H1 (cell line): ENCODE data around the gene STAG1. TPM values are rescaled to one million over a fixed set of nuclear protein-coding genes. Genes with fewer than 3 reads are reported as not detected.

Experiments
- CTCF ChIA-PET: fragments of 300-600 bp; sonication (Branson Sonifier 250); formaldehyde crosslinking; loops from one replicate; lab custom pipeline; 2021; ENCODE audit not compliant: partially characterized antibody; lab: Charles Lee
- POLR2A ChIA-PET: fragments of 300-600 bp; sonication (Branson Sonifier 250); formaldehyde crosslinking; loops from one replicate; lab custom pipeline; 2021; ENCODE audit warnings: inconsistent platforms; ENCODE audit not compliant: partially characterized antibody; lab: Charles Lee
- DNase-seq, 2 experiments: peaks; one replicate each; pipeline versions ENCODE4 v3.0.0 to v3.0.0-alpha.2; 2010 to 2022; ENCODE audit warnings: low spot score in 2 of 2, low read depth in 1 of 2, mixed read lengths in 1 of 2
- FAIRE-seq: peaks from 2 replicates; lab custom pipeline; 2011; peaks lifted over from hg19 to GRCh38; lab: Jason Lieb, UNC
- H2AFZ ChIP-seq: 2 replicates; pipeline ENCODE4 v1.8.1; 2012; ENCODE audit warnings: low read length, inconsistent platforms
- H2AK5ac ChIP-seq: 2 replicates; pipeline ENCODE4 v1.6.1; 2013; ENCODE audit warnings: low read depth, low read length
- H2BK120ac ChIP-seq: replicated peaks from 2 replicates; pipeline ENCODE3; 2013; ENCODE audit warnings: low read depth, low read length, inconsistent platforms
- H2BK12ac ChIP-seq: 2 replicates; pipeline ENCODE4 v1.6.1; 2013; ENCODE audit warnings: low read depth, low read length
- H2BK15ac ChIP-seq: 2 replicates; pipeline ENCODE4 v1.6.1; 2013; ENCODE audit warnings: low read length
- H2BK20ac ChIP-seq: 2 replicates; pipeline ENCODE4 v1.6.1; 2013; ENCODE audit warnings: low read length
- H2BK5ac ChIP-seq: 2 replicates; pipeline ENCODE4 v1.6.1; 2013; ENCODE audit warnings: low read depth, low read length
- H3K14ac ChIP-seq: 2 replicates; pipeline ENCODE4 v1.6.1; 2013; ENCODE audit warnings: inconsistent platforms; ENCODE audit not compliant: insufficient read length
- H3K18ac ChIP-seq: 2 replicates; pipeline ENCODE4 v1.6.1; 2013; ENCODE audit warnings: low read length; ENCODE audit errors: extremely low read depth
- H3K23ac ChIP-seq: 2 replicates; pipeline ENCODE4 v1.6.1; 2013; ENCODE audit warnings: inconsistent platforms; ENCODE audit not compliant: insufficient read length
- H3K23me2 ChIP-seq: 2 replicates; pipeline ENCODE4 v1.6.1; 2013; ENCODE audit warnings: low read depth, low read length
- H3K27ac ChIP-seq: 2 replicates; pipeline ENCODE4 v1.6.1; 2011; ENCODE audit warnings: low read depth, low read length, inconsistent platforms
- H3K27me3 ChIP-seq, 4 experiments: replicated peaks in 1 of 4; 1 replicate in 1 of 4; 2 replicates in 3 of 4; pipeline versions ENCODE4 v1.6.1 to v1.8.1; 2011 to 2013; ENCODE audit warnings: low read length in 3 of 4, mild to moderate bottlenecking in 3 of 4, inconsistent platforms in 2 of 4, mixed read lengths in 2 of 4, moderate library complexity in 1 of 4; ENCODE audit not compliant: control insufficient read depth in 3 of 4, insufficient read depth in 3 of 4; ENCODE audit errors: extremely low read depth in 1 of 4
- H3K36me3 ChIP-seq, 4 experiments: 2 replicates each; pipeline versions ENCODE4 v1.6.1 to v1.8.1; 2011 to 2013; ENCODE audit warnings: mild to moderate bottlenecking in 4 of 4, low read length in 3 of 4, moderate library complexity in 2 of 4, control low read depth in 1 of 4, inconsistent platforms in 1 of 4; ENCODE audit not compliant: insufficient read depth in 4 of 4, control insufficient read depth in 2 of 4
- H3K4ac ChIP-seq: replicated peaks from 2 replicates; pipeline ENCODE3; 2013; ENCODE audit warnings: low read length, low read depth, mixed read lengths, inconsistent platforms; ENCODE audit not compliant: insufficient read length
- H3K4me1 ChIP-seq, 4 experiments: replicated peaks in 1 of 4; 1 replicate in 1 of 4; 2 replicates in 3 of 4; pipeline versions ENCODE4 v1.6.1 to v1.8.1; 2011 to 2013; ENCODE audit warnings: low read length in 3 of 4, inconsistent platforms in 2 of 4, mixed read lengths in 1 of 4; ENCODE audit not compliant: insufficient read depth in 4 of 4, control insufficient read depth in 3 of 4
- H3K4me2 ChIP-seq, 2 experiments: 2 replicates each; pipeline versions ENCODE4 v1.6.1 to v1.8.1; 2011 to 2013; ENCODE audit warnings: low read depth in 2 of 2, low read length in 2 of 2, control low read depth in 1 of 2, inconsistent platforms in 1 of 2, mild to moderate bottlenecking in 1 of 2; ENCODE audit not compliant: insufficient read depth in 1 of 2
- H3K4me3 ChIP-seq, 4 experiments: fragments of 200-600, 300-600 bp in 1 of 4; sonication (generic), shearing (Covaris generic), sonication (Bioruptor Twin) in 1 of 4; 2 replicates each; pipeline versions ENCODE4 v1.5.1 to v1.8.1; 2011 to 2016; ENCODE audit warnings: low read length in 4 of 4, low read depth in 3 of 4, control low read depth in 2 of 4, inconsistent platforms in 2 of 4, mild to moderate bottlenecking in 2 of 4, mixed read lengths in 1 of 4, moderate library complexity in 1 of 4; ENCODE audit not compliant: insufficient read depth in 2 of 4; ENCODE audit errors: extremely low read depth in 1 of 4
- H3K56ac ChIP-seq: replicated peaks from 2 replicates; pipeline ENCODE3; 2013; ENCODE audit warnings: low read depth, mild to moderate bottlenecking, mixed read lengths, low read length, inconsistent platforms; ENCODE audit not compliant: insufficient read length
- H3K79me1 ChIP-seq: 2 replicates; pipeline ENCODE4 v1.6.1; 2013; ENCODE audit warnings: low read depth, low read length, control low read depth
- H3K79me2 ChIP-seq, 2 experiments: 2 replicates each; pipeline versions ENCODE4 v1.6.1 to v1.8.1; 2012 to 2013; ENCODE audit warnings: low read length in 2 of 2, mild to moderate bottlenecking in 2 of 2, inconsistent platforms in 1 of 2; ENCODE audit not compliant: insufficient read depth in 2 of 2, control insufficient read depth in 1 of 2
- H3K9ac ChIP-seq, 4 experiments: replicated peaks in 1 of 4; 1 replicate in 1 of 4; 2 replicates in 3 of 4; pipeline versions ENCODE4 v1.6.1 to v1.8.1; 2011 to 2013; ENCODE audit warnings: low read depth in 3 of 4, low read length in 3 of 4, control low read depth in 2 of 4, mild to moderate bottlenecking in 2 of 4, moderate library complexity in 2 of 4, inconsistent platforms in 1 of 4; ENCODE audit errors: extremely low read depth in 1 of 4
- H3K9me3 ChIP-seq, 2 experiments: 2 replicates each; pipeline versions ENCODE4 v1.6.1 to v1.8.1; 2012 to 2013; ENCODE audit warnings: mild to moderate bottlenecking in 2 of 2, moderate library complexity in 2 of 2, control low read depth in 1 of 2, inconsistent platforms in 1 of 2, low read depth in 1 of 2, low read length in 1 of 2, mixed read lengths in 1 of 2; ENCODE audit not compliant: insufficient read depth in 2 of 2
- H4K20me1 ChIP-seq, 2 experiments: replicated peaks in 1 of 2; 2 replicates each; pipeline versions ENCODE3 to v1.8.1; 2011 to 2013; ENCODE audit warnings: inconsistent platforms in 2 of 2, low read length in 2 of 2, mild to moderate bottlenecking in 1 of 2; ENCODE audit not compliant: insufficient read depth in 2 of 2, control insufficient read depth in 1 of 2
- H4K5ac ChIP-seq: 2 replicates; pipeline ENCODE4 v1.6.1; 2013; ENCODE audit warnings: low read length, low read depth, mixed read lengths, inconsistent platforms; ENCODE audit not compliant: insufficient read length
- H4K8ac ChIP-seq: 2 replicates; pipeline ENCODE4 v1.8.0; 2013; ENCODE audit warnings: mild to moderate bottlenecking, moderate library complexity, low read length, inconsistent platforms; ENCODE audit not compliant: insufficient read depth; ENCODE audit errors: extremely low read depth
- H4K91ac ChIP-seq: replicated peaks from 2 replicates; pipeline ENCODE3; 2013; ENCODE audit warnings: low read length, mixed read lengths, inconsistent platforms; ENCODE audit not compliant: insufficient read length
- CHD2 ChIP-seq: IDR thresholded peaks from 2 replicates; pipeline ENCODE4 v1.6.1; 2012; ENCODE audit warnings: low read length, improper control_type of control experiment
- CREB1 ChIP-seq: IDR thresholded peaks from 2 replicates; pipeline ENCODE4 v1.6.1; 2012; ENCODE audit warnings: inconsistent platforms
- JUN ChIP-seq: IDR thresholded peaks from 2 replicates; pipeline ENCODE4 v1.6.1; 2011; ENCODE audit warnings: low read depth, mild to moderate bottlenecking, improper control_type of control experiment, low read length
- SIRT6 ChIP-seq: IDR thresholded peaks from one replicate; pipeline ENCODE4 v1.7.1; 2012; ENCODE audit warnings: low read length, inconsistent platforms
- SP4 ChIP-seq: IDR thresholded peaks from 2 replicates; pipeline ENCODE4 v1.6.1; 2012; ENCODE audit warnings: low read length, inconsistent platforms
- TAF1 ChIP-seq: IDR thresholded peaks from 2 replicates; pipeline ENCODE4 v1.6.1; 2011; ENCODE audit warnings: mild to moderate bottlenecking, low read depth, low read length
- TAF7 ChIP-seq: optimal IDR thresholded peaks from 2 replicates; pipeline ENCODE3; 2011; ENCODE audit warnings: low read depth, mild to moderate bottlenecking, inconsistent platforms, low read length, moderate library complexity, borderline replicate concordance
- WGBS, 2 experiments: shearing (Covaris generic) in 1 of 2; methylation state at CpG; one replicate each; pipeline versions ENCODE4 v1.1.6 to v1.1.7; 2013 to 2015; ENCODE audit warnings: low lambda C conversion rate in 2 of 2, mixed read lengths in 2 of 2, inconsistent platforms in 1 of 2, low coverage in 1 of 2, missing lambda C conversion rate in 1 of 2; ENCODE audit not compliant: insufficient replicate concordance in 2 of 2, insufficient coverage in 1 of 2, insufficient read length in 1 of 2; ENCODE audit errors: extremely low coverage in 1 of 2, missing lambda C conversion rate in 1 of 2; 5-methylcytosine and 5-hydroxymethylcytosine counted together
- polyA plus RNA-seq, 7 experiments: library from polyadenylated mRNA; depleted of rRNA in 3 of 7; stranded (reverse) in 5 of 7; unstranded in 2 of 7; fragments of >200 nt in 5 of 7; fragments of 200-250 nt in 2 of 7; gene quantifications; 1 replicate in 5 of 7; 2 replicates in 1 of 7; 4 replicates in 1 of 7; pipeline versions ENCODE4 v1.2.1 to v1.2.3, GENCODE V29; 2011 to 2013; ENCODE audit warnings: missing spikeins in 2 of 7, mixed read lengths in 2 of 7
- total RNA-seq: library from RNA; stranded (reverse); fragmentation: NEBNext Ultra II Directional; extraction: Animal tissue kit (Norgen Biotek cat#: 25700); gene quantifications from 2 replicates; pipeline ENCODE4 v1.2.1, GENCODE V29; 2021
- TF ChIP-seq, protein P1 (sequence below): IDR thresholded peaks from 2 replicates; pipeline ENCODE4 v1.6.1; 2011; ENCODE audit warnings: low read depth, mild to moderate bottlenecking, low read length; ENCODE audit not compliant: insufficient read depth
- TF ChIP-seq, protein P2 (sequence below): IDR thresholded peaks from 2 replicates; pipeline ENCODE4 v1.6.1; 2012; ENCODE audit warnings: inconsistent platforms

The STAG1 gene
- total and polyA plus RNA-seq, 2 of the 8 experiments (the other 6 are each of a cell fraction or from before 2014, with no cell fraction given): 4.6 to 23.4 TPM

- no peaks in the 10 kb centered on the region; a peak in 1 of 8 replicates for H3K36me3 ChIP-seq
- no peak overlapping the region for H3K56ac ChIP-seq
- H3K4me2 ChIP-seq: no peak overlapping the region
- peaks cover 1% of the 10 kb centered on the region; the same call in 1 of the 2 replicates for H3K23me2 ChIP-seq
- no peak overlapping the region for H2AK5ac ChIP-seq
- H3K27ac ChIP-seq: no peak overlapping the region
- no peak overlapping the region for H4K5ac ChIP-seq
- CTCF ChIA-PET: no interaction called here
- H3K4ac ChIP-seq: no peak overlapping the region
- no peak overlapping the region for H3K23ac ChIP-seq
- no peak overlapping the region for H2BK5ac ChIP-seq
- H4K91ac ChIP-seq: no peak overlapping the region
- no peaks in the 10 kb centered on the region for H3K4me1 ChIP-seq
- no peaks in the 10 kb centered on the region for H3K79me2 ChIP-seq
- H2AFZ ChIP-seq: no peak overlapping the region
- H3K18ac ChIP-seq: no peak overlapping the region
- no peaks in the 10 kb centered on the region for H3K27me3 ChIP-seq
- FAIRE-seq: no peak
- H3K14ac ChIP-seq: no peak overlapping the region
- H3K4me3 ChIP-seq: no peak overlapping the region
- H2BK12ac ChIP-seq: no peak overlapping the region
- 86% methylated on average over 2 of the region's 2 CpGs; no CpG with 5 or more reads in 1 of the 2 experiments for WGBS, 2 experiments
- no peak for DNase-seq
- H2BK20ac ChIP-seq: no peak overlapping the region
- POLR2A ChIA-PET: no interaction called here
- H4K8ac ChIP-seq: no peak overlapping the region
- no peak overlapping the region for H2BK120ac ChIP-seq
- H3K79me1 ChIP-seq: no peaks in the 10 kb centered on the region
- no peaks in the 10 kb centered on the region for H4K20me1 ChIP-seq
- no peaks in the 10 kb centered on the region for H3K9me3 ChIP-seq
- H3K9ac ChIP-seq: no peak overlapping the region
- no peak for TF ChIP-seq TAF1
- TF ChIP-seq SIRT6: no peak
- no peak for TF ChIP-seq SP4
- no peak for TF ChIP-seq CREB1
- TF ChIP-seq, protein P1, sequence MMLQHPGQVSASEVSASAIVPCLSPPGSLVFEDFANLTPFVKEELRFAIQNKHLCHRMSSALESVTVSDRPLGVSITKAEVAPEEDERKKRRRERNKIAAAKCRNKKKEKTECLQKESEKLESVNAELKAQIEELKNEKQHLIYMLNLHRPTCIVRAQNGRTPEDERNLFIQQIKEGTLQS: no peak
- no peak for TF ChIP-seq JUN
- TF ChIP-seq CHD2: no peak
- no peak for TF ChIP-seq TAF7
- TF ChIP-seq, protein P2, sequence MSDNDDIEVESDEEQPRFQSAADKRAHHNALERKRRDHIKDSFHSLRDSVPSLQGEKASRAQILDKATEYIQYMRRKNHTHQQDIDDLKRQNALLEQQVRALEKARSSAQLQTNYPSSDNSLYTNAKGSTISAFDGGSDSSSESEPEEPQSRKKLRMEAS: no peak
- no peak overlapping the region for H2BK15ac ChIP-seq
Measured at GRCh38 chr3:136434429-136434828, 317.7 kb downstream of the STAG1 start.
